Right lobe of liver (tissue), 4 donors: ENCODE data around the gene ZNF219.

ENCODE experiments used
- POLR2A ChIP-seq: fragments of 450-650 bp; IDR thresholded peaks from one replicate; pipeline ENCODE4 v1.6.1; 2017; ENCODE audit warnings: antibody characterized with exemption, mild to moderate bottlenecking
- TF ChIP-seq, protein P1 (sequence below), 4 donors: fragments of 200-600 bp in 3 of 4; fragments of 450-650 bp in 1 of 4; IDR thresholded peaks; one replicate each; pipeline versions ENCODE4 v1.5.1 to v1.8.0; 2016 to 2022; ENCODE audit warnings: antibody characterized with exemption in 4 of 4, mild to moderate bottlenecking in 2 of 4
- donor health status: DM: no; HTN: no; CAD: no.
- donor health status: DM: no; HTN: no; CAD: no.
- donor health status: DM: no; HTN: yes; CAD: no.

DNA sequence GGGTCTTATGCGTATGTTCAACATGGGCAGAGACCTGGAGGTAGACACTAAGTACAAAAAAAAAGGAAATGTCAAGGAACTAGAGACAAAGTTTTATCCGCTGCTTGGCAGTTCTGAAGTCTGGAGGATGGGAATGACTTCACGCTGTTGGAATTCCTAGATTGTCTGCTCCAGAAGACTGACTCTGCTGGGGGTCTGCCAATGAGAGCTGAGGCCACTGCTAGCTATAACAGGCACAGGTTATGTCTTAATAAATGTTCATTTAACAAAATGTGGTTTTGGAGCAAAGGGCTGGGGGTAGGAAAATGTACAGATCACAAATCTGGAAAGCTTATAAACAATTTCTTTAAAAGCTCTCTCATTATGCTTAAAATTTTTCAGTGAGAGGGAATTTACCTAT is 35.0 kb downstream of the ZNF219 start:
- TF ChIP-seq, protein P1, sequence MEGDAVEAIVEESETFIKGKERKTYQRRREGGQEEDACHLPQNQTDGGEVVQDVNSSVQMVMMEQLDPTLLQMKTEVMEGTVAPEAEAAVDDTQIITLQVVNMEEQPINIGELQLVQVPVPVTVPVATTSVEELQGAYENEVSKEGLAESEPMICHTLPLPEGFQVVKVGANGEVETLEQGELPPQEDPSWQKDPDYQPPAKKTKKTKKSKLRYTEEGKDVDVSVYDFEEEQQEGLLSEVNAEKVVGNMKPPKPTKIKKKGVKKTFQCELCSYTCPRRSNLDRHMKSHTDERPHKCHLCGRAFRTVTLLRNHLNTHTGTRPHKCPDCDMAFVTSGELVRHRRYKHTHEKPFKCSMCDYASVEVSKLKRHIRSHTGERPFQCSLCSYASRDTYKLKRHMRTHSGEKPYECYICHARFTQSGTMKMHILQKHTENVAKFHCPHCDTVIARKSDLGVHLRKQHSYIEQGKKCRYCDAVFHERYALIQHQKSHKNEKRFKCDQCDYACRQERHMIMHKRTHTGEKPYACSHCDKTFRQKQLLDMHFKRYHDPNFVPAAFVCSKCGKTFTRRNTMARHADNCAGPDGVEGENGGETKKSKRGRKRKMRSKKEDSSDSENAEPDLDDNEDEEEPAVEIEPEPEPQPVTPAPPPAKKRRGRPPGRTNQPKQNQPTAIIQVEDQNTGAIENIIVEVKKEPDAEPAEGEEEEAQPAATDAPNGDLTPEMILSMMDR (IDR thresholded peaks at IDR 0.05) = no peak
- TF ChIP-seq POLR2A = no peak
